BLaER1 treated with 17β-estradiol and CSF1 and Interleukin-3, amounts not matched to agents 10 nM and 100 nM (cell line): Measurements from ENCODE around the gene RACGAP1.

ENCODE experiments used
- H3K27ac ChIP-seq, 11 experiments: shearing (Covaris generic); formaldehyde crosslinking; 2 replicates each; pipeline ENCODE4 v1.8.1; 2022
- H3K27me3 ChIP-seq, 11 experiments: shearing (Covaris generic); formaldehyde crosslinking; 2 replicates each; pipeline ENCODE4 v1.8.1; 2022
- H3K36me3 ChIP-seq, 11 experiments: shearing (Covaris generic); formaldehyde crosslinking; 2 replicates each; pipeline ENCODE4 v1.8.1; 2022
- H3K4me1 ChIP-seq, 10 experiments: shearing (Covaris generic); formaldehyde crosslinking; 2 replicates each; pipeline ENCODE4 v1.8.1; 2022
- H3K4me2 ChIP-seq, 11 experiments: shearing (Covaris generic); formaldehyde crosslinking; 2 replicates each; pipeline ENCODE4 v1.8.1; 2022
- H3K4me3 ChIP-seq, 10 experiments: shearing (Covaris generic); formaldehyde crosslinking; 2 replicates each; pipeline ENCODE4 v1.8.1; 2022
- H3K9ac ChIP-seq, 11 experiments: shearing (Covaris generic); formaldehyde crosslinking; 2 replicates each; pipeline ENCODE4 v1.8.1; 2022
- H3K9me3 ChIP-seq, 11 experiments: shearing (Covaris generic); formaldehyde crosslinking; replicated peaks in 1 of 11; 2 replicates each; pipeline ENCODE4 v1.8.1; 2022
- H4K20me1 ChIP-seq, 11 experiments: shearing (Covaris generic); formaldehyde crosslinking; 2 replicates each; pipeline ENCODE4 v1.8.1; 2022
- Cebpa-rat ChIP-seq, 11 experiments: shearing (Covaris generic); IDR thresholded peaks; 2 replicates each; pipeline ENCODE4 v1.8.1; 2022

RACGAP1 gene

GRCh38 chr12:50057896-50058670 is 32.8 kb upstream of the RACGAP1 start:
- H3K36me3 ChIP-seq, result no peaks in the 10 kb centered on the region
- H3K4me2 ChIP-seq, result peak overlapping the region; percentile 80 to 99 (median 95)
- H3K4me3 ChIP-seq, result peak overlapping the region; percentile 60 to 78 (median 69)
- peaks cover 0 to 27% (median 8%) of the 10 kb centered on the region in 11 experiments; a peak in 9 of 22 replicates for H4K20me1 ChIP-seq
- peaks cover 30 to 66% (median 55%) of the 10 kb centered on the region in 10 experiments for H3K4me1 ChIP-seq
- H3K27me3 ChIP-seq, result peaks cover 20 to 32% (median 27%) of the 10 kb centered on the region in 11 experiments
- no peak for TF ChIP-seq Cebpa-rat (IDR thresholded peaks at IDR 0.05)
- H3K9ac ChIP-seq, result peak overlapping the region; percentile 54 to 78 (median 73)
- peak overlapping the region in 3 of 11 experiments; percentile 28 to 32 (median 32); a peak in 3 of 22 replicates for H3K27ac ChIP-seq
- no peaks in the 10 kb centered on the region for H3K9me3 ChIP-seq

- H3K27ac ChIP-seq, result peak within 1 kb of the TSS in 5 of 11 experiments; percentile 15 to 42 (median 32); a peak in 3 of 22 replicates
- no peaks in the 10 kb centered on the region for H3K9me3 ChIP-seq
- peak within 1 kb of the TSS; percentile 60 to 78 (median 69) for H3K4me3 ChIP-seq
- peaks cover 28 to 38% (median 32%) of the 10 kb centered on the region in 11 experiments for H3K27me3 ChIP-seq
- peak within 1 kb of the TSS; percentile 80 to 99 (median 95) for H3K4me2 ChIP-seq
- H3K4me1 ChIP-seq, result peaks cover 21 to 59% (median 48%) of the 10 kb centered on the region in 10 experiments
- TF ChIP-seq Cebpa-rat (IDR thresholded peaks at IDR 0.05), result no peak
- peaks cover 0 to 27% (median 8%) of the 10 kb centered on the region in 11 experiments; a peak in 9 of 22 replicates for H4K20me1 ChIP-seq
- no peaks in the 10 kb centered on the region for H3K36me3 ChIP-seq
- peak within 1 kb of the TSS; percentile 54 to 78 (median 73) for H3K9ac ChIP-seq
These were observed 31.9 kb upstream of the RACGAP1 start, which contains the start of gene ASIC1 for GRCh38 chr12:50057000-50057841. ASIC1 (plus strand) TSS chr12:50057596; CDS start chr12:50058767, 1,171 bp downstream.

- Histone ChIP-seq H3K27me3 (peaks cover 34 to 44% (median 38%) of the 10 kb centered on the region in 11 experiments), H3K27ac (no peak overlapping the region), H3K36me3 (no peaks in the 10 kb centered on the region), H3K9me3 (no peaks in the 10 kb centered on the region), H3K4me2 (peak overlapping the region; percentile 80 to 99 (median 95)), H3K4me3 (peak overlapping the region; percentile 60 to 78 (median 69); a peak in 19 of 20 replicates), H3K4me1 (peaks cover 18 to 56% (median 42%) of the 10 kb centered on the region in 10 experiments), H3K9ac (peak overlapping the region in 6 of 11 experiments; percentile 65 to 78 (median 74); a peak in 7 of 22 replicates), H4K20me1 (peaks cover 0 to 27% (median 8%) of the 10 kb centered on the region in 11 experiments; a peak in 9 of 22 replicates)
- TF ChIP-seq Cebpa-rat (IDR thresholded peaks at IDR 0.05), result no peak
These were observed 31.3 kb upstream of the RACGAP1 start for GRCh38 chr12:50056639-50056976.

- Histone ChIP-seq H3K9me3 (no peaks in the 10 kb centered on the region), H3K4me1 (peaks cover 14 to 56% (median 37%) of the 10 kb centered on the region in 10 experiments), H3K4me3 (peak overlapping the region in 2 of 10 experiments; percentile 72 to 78; a peak in 3 of 20 replicates), H3K27me3 (peaks cover 40 to 50% (median 43%) of the 10 kb centered on the region in 11 experiments), H3K27ac (no peak overlapping the region), H3K4me2 (peak overlapping the region; percentile 80 to 99 (median 95)), H3K36me3 (no peaks in the 10 kb centered on the region), H3K9ac (peak overlapping the region in 1 of 11 experiments; percentile 76; a peak in 1 of 22 replicates), H4K20me1 (peaks cover 0 to 27% (median 8%) of the 10 kb centered on the region in 11 experiments; a peak in 9 of 22 replicates)
- TF ChIP-seq Cebpa-rat (IDR thresholded peaks at IDR 0.05), result no peak
These were observed 30.7 kb upstream of the RACGAP1 start for GRCh38 chr12:50055831-50056638.

GRCh38 chr12:50053583-50053982 is 28.3 kb upstream of the RACGAP1 start:
- Histone ChIP-seq H3K9me3 (no peaks in the 10 kb centered on the region), H3K4me3 (no peak overlapping the region), H3K9ac (no peak overlapping the region), H3K27ac (no peak overlapping the region), H3K4me2 (peak overlapping the region in 6 of 11 experiments; percentile 1 to 30 (median 10); a peak in 8 of 22 replicates), H3K4me1 (peaks cover 10 to 50% (median 23%) of the 10 kb centered on the region in 10 experiments), H4K20me1 (peaks cover 0 to 18% (median 8%) of the 10 kb centered on the region in 11 experiments; a peak in 9 of 22 replicates), H3K27me3 (peaks cover 56 to 71% (median 67%) of the 10 kb centered on the region in 11 experiments), H3K36me3 (no peaks in the 10 kb centered on the region)
- TF ChIP-seq Cebpa-rat (IDR thresholded peaks at IDR 0.05), result no peak

GRCh38 chr12:50052964-50053363 is 27.7 kb upstream of the RACGAP1 start:
- Histone ChIP-seq H4K20me1 (peaks cover 0 to 12% (median 8%) of the 10 kb centered on the region in 11 experiments; a peak in 9 of 22 replicates), H3K4me2 (peak overlapping the region in 5 of 11 experiments; percentile 1 to 27 (median 8); a peak in 5 of 22 replicates), H3K27ac (no peak overlapping the region), H3K9me3 (no peaks in the 10 kb centered on the region), H3K4me3 (no peak overlapping the region), H3K27me3 (peaks cover 49 to 68% (median 64%) of the 10 kb centered on the region in 11 experiments), H3K36me3 (no peaks in the 10 kb centered on the region), H3K9ac (no peak overlapping the region), H3K4me1 (peaks cover 10 to 44% (median 20%) of the 10 kb centered on the region in 10 experiments)
- TF ChIP-seq Cebpa-rat (IDR thresholded peaks at IDR 0.05), result no peak

GRCh38 chr12:50052544-50052943 is 27.2 kb upstream of the RACGAP1 start:
- Histone ChIP-seq H3K36me3 (no peaks in the 10 kb centered on the region), H3K27me3 (peaks cover 46 to 68% (median 62%) of the 10 kb centered on the region in 11 experiments)

More at GRCh38 chr12:50052544-50052943, 27.2 kb upstream of the RACGAP1 start:
- Histone ChIP-seq H3K27ac (no peak overlapping the region), H3K4me1 (peaks cover 10 to 44% (median 20%) of the 10 kb centered on the region in 10 experiments), H3K9me3 (no peaks in the 10 kb centered on the region), H4K20me1 (peaks cover 0 to 11% (median 8%) of the 10 kb centered on the region in 11 experiments; a peak in 9 of 22 replicates), H3K4me2 (no peak overlapping the region), H3K4me3 (no peak overlapping the region), H3K9ac (no peak overlapping the region)
- TF ChIP-seq Cebpa-rat (IDR thresholded peaks at IDR 0.05), result no peak
